Measurements from ENCODE around the gene ZBTB11.

GRCh38 chr3:101709126-101709525 is 32.2 kb upstream of the ZBTB11 start:
- TF ChIP-seq, protein P1, sequence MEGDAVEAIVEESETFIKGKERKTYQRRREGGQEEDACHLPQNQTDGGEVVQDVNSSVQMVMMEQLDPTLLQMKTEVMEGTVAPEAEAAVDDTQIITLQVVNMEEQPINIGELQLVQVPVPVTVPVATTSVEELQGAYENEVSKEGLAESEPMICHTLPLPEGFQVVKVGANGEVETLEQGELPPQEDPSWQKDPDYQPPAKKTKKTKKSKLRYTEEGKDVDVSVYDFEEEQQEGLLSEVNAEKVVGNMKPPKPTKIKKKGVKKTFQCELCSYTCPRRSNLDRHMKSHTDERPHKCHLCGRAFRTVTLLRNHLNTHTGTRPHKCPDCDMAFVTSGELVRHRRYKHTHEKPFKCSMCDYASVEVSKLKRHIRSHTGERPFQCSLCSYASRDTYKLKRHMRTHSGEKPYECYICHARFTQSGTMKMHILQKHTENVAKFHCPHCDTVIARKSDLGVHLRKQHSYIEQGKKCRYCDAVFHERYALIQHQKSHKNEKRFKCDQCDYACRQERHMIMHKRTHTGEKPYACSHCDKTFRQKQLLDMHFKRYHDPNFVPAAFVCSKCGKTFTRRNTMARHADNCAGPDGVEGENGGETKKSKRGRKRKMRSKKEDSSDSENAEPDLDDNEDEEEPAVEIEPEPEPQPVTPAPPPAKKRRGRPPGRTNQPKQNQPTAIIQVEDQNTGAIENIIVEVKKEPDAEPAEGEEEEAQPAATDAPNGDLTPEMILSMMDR (IDR thresholded peaks at IDR 0.05): no peak
- TF ChIP-seq POLR2A (IDR thresholded peaks at IDR 0.05): no peak

All from adrenal gland (tissue), 5 donors.